Measurements from ENCODE around the gene SLC25A30. TPM values are rescaled to one million over a fixed set of nuclear protein-coding genes. Genes with fewer than 3 reads are reported as not detected.

SLC25A30 gene
- total and polyA plus RNA-seq, 2 of the 13 experiments (the other 11 are each of a cell fraction or from before 2014, with no cell fraction given), result 19.6 to 22.5 TPM

DNA sequence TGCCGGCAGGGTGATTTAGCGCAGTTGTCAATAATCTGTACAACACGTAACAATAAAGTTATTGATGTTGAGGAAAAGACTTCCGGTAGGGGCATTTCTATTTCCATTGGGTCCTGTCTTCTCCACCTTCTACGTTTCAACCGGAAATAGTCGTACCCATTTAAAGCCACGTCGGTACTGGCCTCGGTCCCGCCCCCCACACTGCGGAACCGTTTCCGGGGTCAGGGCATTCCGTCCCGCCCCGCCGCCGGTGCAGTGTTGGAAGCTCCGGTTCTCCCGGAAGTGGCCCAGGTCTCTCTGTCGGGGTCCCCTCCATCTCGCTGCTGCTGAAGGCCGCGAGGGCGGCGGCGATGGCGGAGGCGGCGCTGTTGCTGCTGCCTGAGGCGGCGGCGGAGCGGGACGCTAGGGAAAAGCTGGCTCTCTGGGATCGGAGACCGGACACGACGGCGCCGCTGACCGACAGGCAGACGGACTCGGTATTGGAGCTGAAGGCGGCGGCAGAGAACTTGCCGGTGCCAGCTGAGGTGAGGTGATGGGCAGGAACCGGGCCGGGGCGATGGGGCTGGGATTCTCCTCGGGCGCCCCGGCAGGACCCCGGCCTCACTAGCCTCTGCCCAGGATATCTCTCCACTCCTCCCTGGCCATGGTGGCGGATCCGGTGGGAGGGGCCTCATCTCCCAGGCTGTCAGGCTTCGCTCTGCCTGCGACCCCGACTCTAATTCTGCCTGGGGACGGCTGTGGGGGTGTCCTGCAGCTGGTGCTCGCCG is 46.7 kb upstream of the SLC25A30 start, which contains the start of gene COG3 (continued):
- TF ChIP-seq, protein P1, sequence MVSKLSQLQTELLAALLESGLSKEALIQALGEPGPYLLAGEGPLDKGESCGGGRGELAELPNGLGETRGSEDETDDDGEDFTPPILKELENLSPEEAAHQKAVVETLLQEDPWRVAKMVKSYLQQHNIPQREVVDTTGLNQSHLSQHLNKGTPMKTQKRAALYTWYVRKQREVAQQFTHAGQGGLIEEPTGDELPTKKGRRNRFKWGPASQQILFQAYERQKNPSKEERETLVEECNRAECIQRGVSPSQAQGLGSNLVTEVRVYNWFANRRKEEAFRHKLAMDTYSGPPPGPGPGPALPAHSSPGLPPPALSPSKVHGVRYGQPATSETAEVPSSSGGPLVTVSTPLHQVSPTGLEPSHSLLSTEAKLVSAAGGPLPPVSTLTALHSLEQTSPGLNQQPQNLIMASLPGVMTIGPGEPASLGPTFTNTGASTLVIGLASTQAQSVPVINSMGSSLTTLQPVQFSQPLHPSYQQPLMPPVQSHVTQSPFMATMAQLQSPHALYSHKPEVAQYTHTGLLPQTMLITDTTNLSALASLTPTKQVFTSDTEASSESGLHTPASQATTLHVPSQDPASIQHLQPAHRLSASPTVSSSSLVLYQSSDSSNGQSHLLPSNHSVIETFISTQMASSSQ (IDR thresholded peaks at IDR 0.05; ENCODE audit: low read depth), result peak; percentile 64
- TF ChIP-seq, protein P1 (CRISPR knock-in tag; IDR thresholded peaks at IDR 0.05; ENCODE audit: borderline replicate concordance), result peak; percentile 82; the same call in 1 of the 2 replicates
- no peak for TF ChIP-seq ZNF777 (CRISPR knock-in tag; IDR thresholded peaks at IDR 0.05)
- TF ChIP-seq, protein P2, sequence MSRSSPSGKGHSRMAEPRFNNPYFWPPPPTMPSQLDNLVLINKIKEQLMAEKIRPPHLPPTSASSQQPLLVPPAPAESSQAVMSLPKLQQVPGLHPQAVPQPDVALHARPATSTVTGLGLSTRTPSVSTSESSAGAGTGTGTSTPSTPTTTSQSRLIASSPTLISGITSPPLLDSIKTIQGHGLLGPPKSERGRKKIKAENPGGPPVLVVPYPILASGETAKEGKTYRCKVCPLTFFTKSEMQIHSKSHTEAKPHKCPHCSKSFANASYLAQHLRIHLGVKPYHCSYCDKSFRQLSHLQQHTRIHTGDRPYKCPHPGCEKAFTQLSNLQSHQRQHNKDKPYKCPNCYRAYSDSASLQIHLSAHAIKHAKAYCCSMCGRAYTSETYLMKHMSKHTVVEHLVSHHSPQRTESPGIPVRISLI (CRISPR knock-in tag; IDR thresholded peaks at IDR 0.05; ENCODE audit: borderline replicate concordance), result no peak; the same call in 1 of the 2 replicates
- TF ChIP-seq ZNF331 (CRISPR knock-in tag; IDR thresholded peaks at IDR 0.05), result peak; percentile 12; the same call in 1 of the 2 replicates
- no peak for TF ChIP-seq ZNF644 (CRISPR knock-in tag; IDR thresholded peaks at IDR 0.05; ENCODE audit: low read depth)
- TF ChIP-seq, protein P3, sequence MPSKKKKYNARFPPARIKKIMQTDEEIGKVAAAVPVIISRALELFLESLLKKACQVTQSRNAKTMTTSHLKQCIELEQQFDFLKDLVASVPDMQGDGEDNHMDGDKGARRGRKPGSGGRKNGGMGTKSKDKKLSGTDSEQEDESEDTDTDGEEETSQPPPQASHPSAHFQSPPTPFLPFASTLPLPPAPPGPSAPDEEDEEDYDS (CRISPR knock-in tag; IDR thresholded peaks at IDR 0.05), result peak; percentile 88
- TF ChIP-seq ISL2 (CRISPR knock-in tag; IDR thresholded peaks at IDR 0.05), result peak; percentile 22; the same call in 1 of the 2 replicates
- TF ChIP-seq ZSCAN20 (CRISPR knock-in tag; IDR thresholded peaks at IDR 0.05; ENCODE audit: borderline replicate concordance), result no peak
- TF ChIP-seq ETV5 (CRISPR knock-in tag; IDR thresholded peaks at IDR 0.05; ENCODE audit: borderline replicate concordance), result peak; percentile 62
- TF ChIP-seq TP53 (CRISPR knock-in tag; conservative IDR thresholded peaks at IDR 0.05), result no peak
- TF ChIP-seq SKI (IDR thresholded peaks at IDR 0.05; ENCODE audit: partially characterized antibody), result no peak
- 0 out of 2 replicates have a peak, but pooled peaks have one; percentile 4 for TF ChIP-seq HMG20B (CRISPR knock-in tag; conservative IDR thresholded peaks at IDR 0.05)
- TF ChIP-seq, protein P4, sequence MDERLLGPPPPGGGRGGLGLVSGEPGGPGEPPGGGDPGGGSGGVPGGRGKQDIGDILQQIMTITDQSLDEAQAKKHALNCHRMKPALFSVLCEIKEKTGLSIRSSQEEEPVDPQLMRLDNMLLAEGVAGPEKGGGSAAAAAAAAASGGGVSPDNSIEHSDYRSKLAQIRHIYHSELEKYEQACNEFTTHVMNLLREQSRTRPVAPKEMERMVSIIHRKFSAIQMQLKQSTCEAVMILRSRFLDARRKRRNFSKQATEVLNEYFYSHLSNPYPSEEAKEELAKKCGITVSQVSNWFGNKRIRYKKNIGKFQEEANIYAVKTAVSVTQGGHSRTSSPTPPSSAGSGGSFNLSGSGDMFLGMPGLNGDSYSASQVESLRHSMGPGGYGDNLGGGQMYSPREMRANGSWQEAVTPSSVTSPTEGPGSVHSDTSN (CRISPR knock-in tag; IDR thresholded peaks at IDR 0.05), result peak; percentile 29; the same call in 1 of the 2 replicates
- peak; percentile 49; the same call in 1 of the 2 replicates for TF ChIP-seq MYC (CRISPR knock-in tag; IDR thresholded peaks at IDR 0.05; ENCODE audit: borderline replicate concordance)
- peak; percentile 57; the same call in 1 of the 2 replicates for TF ChIP-seq ZBTB38 (CRISPR knock-in tag; IDR thresholded peaks at IDR 0.05)
- TF ChIP-seq STAG1 (CRISPR knock-in tag; IDR thresholded peaks at IDR 0.05), result no peak; the same call in 1 of the 2 replicates
- TF ChIP-seq ZNF563 (CRISPR knock-in tag; IDR thresholded peaks at IDR 0.05), result peak; percentile 50; the same call in 1 of the 2 replicates
- TF ChIP-seq, protein P5, sequence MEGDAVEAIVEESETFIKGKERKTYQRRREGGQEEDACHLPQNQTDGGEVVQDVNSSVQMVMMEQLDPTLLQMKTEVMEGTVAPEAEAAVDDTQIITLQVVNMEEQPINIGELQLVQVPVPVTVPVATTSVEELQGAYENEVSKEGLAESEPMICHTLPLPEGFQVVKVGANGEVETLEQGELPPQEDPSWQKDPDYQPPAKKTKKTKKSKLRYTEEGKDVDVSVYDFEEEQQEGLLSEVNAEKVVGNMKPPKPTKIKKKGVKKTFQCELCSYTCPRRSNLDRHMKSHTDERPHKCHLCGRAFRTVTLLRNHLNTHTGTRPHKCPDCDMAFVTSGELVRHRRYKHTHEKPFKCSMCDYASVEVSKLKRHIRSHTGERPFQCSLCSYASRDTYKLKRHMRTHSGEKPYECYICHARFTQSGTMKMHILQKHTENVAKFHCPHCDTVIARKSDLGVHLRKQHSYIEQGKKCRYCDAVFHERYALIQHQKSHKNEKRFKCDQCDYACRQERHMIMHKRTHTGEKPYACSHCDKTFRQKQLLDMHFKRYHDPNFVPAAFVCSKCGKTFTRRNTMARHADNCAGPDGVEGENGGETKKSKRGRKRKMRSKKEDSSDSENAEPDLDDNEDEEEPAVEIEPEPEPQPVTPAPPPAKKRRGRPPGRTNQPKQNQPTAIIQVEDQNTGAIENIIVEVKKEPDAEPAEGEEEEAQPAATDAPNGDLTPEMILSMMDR (CRISPR knock-in tag; IDR thresholded peaks at IDR 0.05), result peak; percentile 47; the same call in 1 of the 2 replicates

Data from HepG2 (cell line).